Sigmoid colon (tissue), 4 donors: ENCODE measurements around the gene AMZ2.

ENCODE experiments used
- EP300 ChIP-seq, 4 donors: sonication (generic); formaldehyde crosslinking; IDR thresholded peaks; one replicate each; pipeline ENCODE4 v1.6.1; 2017; ENCODE audit warnings: antibody characterized with exemption in 4 of 4
- POLR2A ChIP-seq, 2 donors: fragments of 450-650 bp; IDR thresholded peaks; one replicate each; pipeline ENCODE4 v1.6.1; 2016; ENCODE audit warnings: antibody characterized with exemption in 2 of 2, mild to moderate bottlenecking in 2 of 2, moderate library complexity in 2 of 2
- POLR2AphosphoS5 ChIP-seq, 4 donors: sonication (generic); formaldehyde crosslinking; IDR thresholded peaks; one replicate each; pipeline ENCODE4 v1.6.1; 2017; ENCODE audit warnings: antibody characterized with exemption in 4 of 4
- TF ChIP-seq, protein P1 (sequence below), 4 experiments: fragments of 450-650 bp in 3 of 4; fragments of 200-600 bp in 1 of 4; IDR thresholded peaks; one replicate each; pipeline ENCODE4 v1.5.1; 2016 to 2019; ENCODE audit warnings: antibody characterized with exemption in 4 of 4, mild to moderate bottlenecking in 3 of 4, moderate library complexity in 2 of 4

DNA sequence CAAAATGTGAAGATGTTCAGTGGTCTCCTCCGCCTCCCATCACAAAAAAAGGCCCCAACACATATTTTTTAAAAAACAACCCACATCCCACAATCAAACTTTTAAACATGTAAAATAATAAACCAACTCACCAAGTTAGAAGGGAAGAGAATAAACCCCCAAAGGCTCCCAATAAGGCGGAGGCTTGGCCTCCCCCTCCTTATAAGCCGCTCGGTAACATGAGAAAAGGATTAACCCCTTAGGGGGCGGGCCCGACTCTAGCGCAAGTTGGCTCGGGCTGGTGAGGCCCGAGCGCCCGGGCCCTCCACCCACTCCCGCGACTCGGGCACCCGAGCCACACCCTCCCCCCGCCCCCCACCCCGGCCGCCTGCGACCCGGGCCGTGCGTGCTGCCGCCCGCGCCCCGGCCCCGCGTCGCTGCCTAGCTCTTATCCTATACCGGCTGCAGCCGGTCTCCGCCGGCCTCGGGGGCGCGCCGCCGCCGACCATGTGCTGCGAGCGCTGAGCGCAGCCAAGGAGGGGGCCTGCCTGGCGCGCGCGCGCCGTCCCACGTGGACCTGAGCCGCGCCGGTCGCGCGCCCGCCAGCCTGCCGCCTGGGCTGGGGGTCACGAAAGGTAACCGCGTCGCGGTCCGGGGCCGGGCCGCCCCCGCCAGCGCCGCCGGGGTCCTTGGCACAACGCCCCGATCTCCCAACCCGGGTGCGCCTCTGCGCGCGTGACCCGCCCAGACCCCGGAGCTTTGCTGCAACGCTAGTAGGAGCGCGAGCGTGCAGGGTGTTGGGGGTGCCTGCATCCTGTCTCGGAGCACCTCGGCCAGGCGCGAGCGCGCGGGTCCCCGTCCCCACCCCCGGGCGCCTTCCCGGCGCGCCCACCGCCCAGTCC lies 43.4 kb downstream of the AMZ2 start, which contains the start of the genes ARSG and SLC16A6:
- TF ChIP-seq, protein P1, sequence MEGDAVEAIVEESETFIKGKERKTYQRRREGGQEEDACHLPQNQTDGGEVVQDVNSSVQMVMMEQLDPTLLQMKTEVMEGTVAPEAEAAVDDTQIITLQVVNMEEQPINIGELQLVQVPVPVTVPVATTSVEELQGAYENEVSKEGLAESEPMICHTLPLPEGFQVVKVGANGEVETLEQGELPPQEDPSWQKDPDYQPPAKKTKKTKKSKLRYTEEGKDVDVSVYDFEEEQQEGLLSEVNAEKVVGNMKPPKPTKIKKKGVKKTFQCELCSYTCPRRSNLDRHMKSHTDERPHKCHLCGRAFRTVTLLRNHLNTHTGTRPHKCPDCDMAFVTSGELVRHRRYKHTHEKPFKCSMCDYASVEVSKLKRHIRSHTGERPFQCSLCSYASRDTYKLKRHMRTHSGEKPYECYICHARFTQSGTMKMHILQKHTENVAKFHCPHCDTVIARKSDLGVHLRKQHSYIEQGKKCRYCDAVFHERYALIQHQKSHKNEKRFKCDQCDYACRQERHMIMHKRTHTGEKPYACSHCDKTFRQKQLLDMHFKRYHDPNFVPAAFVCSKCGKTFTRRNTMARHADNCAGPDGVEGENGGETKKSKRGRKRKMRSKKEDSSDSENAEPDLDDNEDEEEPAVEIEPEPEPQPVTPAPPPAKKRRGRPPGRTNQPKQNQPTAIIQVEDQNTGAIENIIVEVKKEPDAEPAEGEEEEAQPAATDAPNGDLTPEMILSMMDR (IDR thresholded peaks at IDR 0.05): no peak
- TF ChIP-seq POLR2AphosphoS5 (IDR thresholded peaks at IDR 0.05) (no peak), POLR2A (IDR thresholded peaks at IDR 0.05) (no peak), EP300 (IDR thresholded peaks at IDR 0.05) (no peak)
